ENCODE results near the gene ZNF790.

GRCh38 chr19:36847968-36848367, 9.8 kb upstream of the ZNF790 start:
- TF ChIP-seq CTCF (IDR thresholded peaks at IDR 0.05) (no peak), POLR2A (IDR thresholded peaks at IDR 0.05) (no peak)
